ENCODE measurements around the gene VLDLR.

DNA sequence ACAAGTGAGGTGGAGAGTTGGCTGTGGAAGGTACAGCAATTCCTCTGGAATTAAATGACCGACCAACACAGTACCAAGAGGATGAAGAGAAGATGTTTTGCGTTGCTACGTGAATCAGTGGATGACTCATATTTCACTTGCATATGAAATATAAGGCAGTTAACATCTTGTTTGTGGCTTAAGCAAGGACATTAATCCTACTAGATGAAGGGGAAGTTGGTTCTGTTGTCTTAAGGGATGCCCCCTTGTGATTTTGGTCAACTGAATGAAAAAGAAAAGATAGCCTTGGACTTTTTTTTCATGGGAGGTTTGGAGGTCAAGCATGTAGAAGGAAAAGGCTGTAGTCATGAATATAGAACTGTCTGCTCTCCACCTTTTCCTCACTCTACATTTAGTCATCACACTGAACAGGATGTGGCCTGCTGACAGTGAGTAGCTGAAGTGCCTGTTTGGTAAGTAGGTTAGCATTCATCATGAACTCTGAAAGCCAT is 33.9 kb downstream of the VLDLR start:
- TF ChIP-seq, protein P1, sequence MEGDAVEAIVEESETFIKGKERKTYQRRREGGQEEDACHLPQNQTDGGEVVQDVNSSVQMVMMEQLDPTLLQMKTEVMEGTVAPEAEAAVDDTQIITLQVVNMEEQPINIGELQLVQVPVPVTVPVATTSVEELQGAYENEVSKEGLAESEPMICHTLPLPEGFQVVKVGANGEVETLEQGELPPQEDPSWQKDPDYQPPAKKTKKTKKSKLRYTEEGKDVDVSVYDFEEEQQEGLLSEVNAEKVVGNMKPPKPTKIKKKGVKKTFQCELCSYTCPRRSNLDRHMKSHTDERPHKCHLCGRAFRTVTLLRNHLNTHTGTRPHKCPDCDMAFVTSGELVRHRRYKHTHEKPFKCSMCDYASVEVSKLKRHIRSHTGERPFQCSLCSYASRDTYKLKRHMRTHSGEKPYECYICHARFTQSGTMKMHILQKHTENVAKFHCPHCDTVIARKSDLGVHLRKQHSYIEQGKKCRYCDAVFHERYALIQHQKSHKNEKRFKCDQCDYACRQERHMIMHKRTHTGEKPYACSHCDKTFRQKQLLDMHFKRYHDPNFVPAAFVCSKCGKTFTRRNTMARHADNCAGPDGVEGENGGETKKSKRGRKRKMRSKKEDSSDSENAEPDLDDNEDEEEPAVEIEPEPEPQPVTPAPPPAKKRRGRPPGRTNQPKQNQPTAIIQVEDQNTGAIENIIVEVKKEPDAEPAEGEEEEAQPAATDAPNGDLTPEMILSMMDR (IDR thresholded peaks at IDR 0.05; ENCODE audit: insufficient read depth, low read length) = no peak
- TF ChIP-seq, protein P2, sequence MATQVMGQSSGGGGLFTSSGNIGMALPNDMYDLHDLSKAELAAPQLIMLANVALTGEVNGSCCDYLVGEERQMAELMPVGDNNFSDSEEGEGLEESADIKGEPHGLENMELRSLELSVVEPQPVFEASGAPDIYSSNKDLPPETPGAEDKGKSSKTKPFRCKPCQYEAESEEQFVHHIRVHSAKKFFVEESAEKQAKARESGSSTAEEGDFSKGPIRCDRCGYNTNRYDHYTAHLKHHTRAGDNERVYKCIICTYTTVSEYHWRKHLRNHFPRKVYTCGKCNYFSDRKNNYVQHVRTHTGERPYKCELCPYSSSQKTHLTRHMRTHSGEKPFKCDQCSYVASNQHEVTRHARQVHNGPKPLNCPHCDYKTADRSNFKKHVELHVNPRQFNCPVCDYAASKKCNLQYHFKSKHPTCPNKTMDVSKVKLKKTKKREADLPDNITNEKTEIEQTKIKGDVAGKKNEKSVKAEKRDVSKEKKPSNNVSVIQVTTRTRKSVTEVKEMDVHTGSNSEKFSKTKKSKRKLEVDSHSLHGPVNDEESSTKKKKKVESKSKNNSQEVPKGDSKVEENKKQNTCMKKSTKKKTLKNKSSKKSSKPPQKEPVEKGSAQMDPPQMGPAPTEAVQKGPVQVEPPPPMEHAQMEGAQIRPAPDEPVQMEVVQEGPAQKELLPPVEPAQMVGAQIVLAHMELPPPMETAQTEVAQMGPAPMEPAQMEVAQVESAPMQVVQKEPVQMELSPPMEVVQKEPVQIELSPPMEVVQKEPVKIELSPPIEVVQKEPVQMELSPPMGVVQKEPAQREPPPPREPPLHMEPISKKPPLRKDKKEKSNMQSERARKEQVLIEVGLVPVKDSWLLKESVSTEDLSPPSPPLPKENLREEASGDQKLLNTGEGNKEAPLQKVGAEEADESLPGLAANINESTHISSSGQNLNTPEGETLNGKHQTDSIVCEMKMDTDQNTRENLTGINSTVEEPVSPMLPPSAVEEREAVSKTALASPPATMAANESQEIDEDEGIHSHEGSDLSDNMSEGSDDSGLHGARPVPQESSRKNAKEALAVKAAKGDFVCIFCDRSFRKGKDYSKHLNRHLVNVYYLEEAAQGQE (IDR thresholded peaks at IDR 0.05; ENCODE audit: insufficient replicate concordance, low read depth) = no peak
- TF ChIP-seq POLR2AphosphoS5 (IDR thresholded peaks at IDR 0.05; ENCODE audit: low read depth) (no peak; the same call in 1 of the 2 replicates), GABPA (IDR thresholded peaks at IDR 0.05; ENCODE audit: low read depth) (no peak)

All from HL-60 (cell line).